ENCODE results near the gene OPCML. TPM values are rescaled to one million over a fixed set of nuclear protein-coding genes. Genes with fewer than 3 reads are reported as not detected.

OPCML gene
- total RNA-seq, 1 donor from 2014 or later = not detected

- no peak overlapping the region for H3K27ac ChIP-seq
- H3K36me3 ChIP-seq = no peaks in the 10 kb centered on the region
- intact Hi-C loops (cut with DNase I) = no loop called here
- no peak for DNase-seq (ENCODE audit: low spot score in 2 of 2)
- TF ChIP-seq CTCF (IDR thresholded peaks at IDR 0.05) = no peak
- no peaks in the 10 kb centered on the region for H3K9me3 ChIP-seq
- no peaks in the 10 kb centered on the region for H3K27me3 ChIP-seq
- no peak overlapping the region for H3K4me3 ChIP-seq
- no peaks in the 10 kb centered on the region for H3K4me1 ChIP-seq
These were observed 40.8 kb upstream of the OPCML start for GRCh38 chr11:133573081-133573480.

- no peaks in the 10 kb centered on the region for H3K27me3 ChIP-seq
- DNase-seq (ENCODE audit: low spot score in 2 of 2) = no peak
- no peak for TF ChIP-seq CTCF (IDR thresholded peaks at IDR 0.05)
- no peak overlapping the region for H3K27ac ChIP-seq
- H3K4me1 ChIP-seq = no peaks in the 10 kb centered on the region
- H3K9me3 ChIP-seq = no peaks in the 10 kb centered on the region
- H3K4me3 ChIP-seq = no peak overlapping the region
- no peaks in the 10 kb centered on the region for H3K36me3 ChIP-seq
- intact Hi-C loops (cut with DNase I) = no loop called here
These were observed 38.1 kb upstream of the OPCML start for GRCh38 chr11:133570376-133570775.

- Histone ChIP-seq H3K4me3 (no peak overlapping the region), H3K27ac (no peak overlapping the region), H3K36me3 (no peaks in the 10 kb centered on the region), H3K9me3 (no peaks in the 10 kb centered on the region), H3K4me1 (no peaks in the 10 kb centered on the region), H3K27me3 (no peaks in the 10 kb centered on the region)
- no peak for DNase-seq (ENCODE audit: low spot score in 2 of 2)
- no peak for TF ChIP-seq CTCF (IDR thresholded peaks at IDR 0.05)
- intact Hi-C loops (cut with DNase I) = no loop called here
These were observed 31.3 kb upstream of the OPCML start for GRCh38 chr11:133563505-133564025.

- no peak overlapping the region for H3K4me3 ChIP-seq
- intact Hi-C loops (cut with DNase I) = no loop called here
- no peak for DNase-seq (ENCODE audit: low spot score in 2 of 2)
- no peaks in the 10 kb centered on the region for H3K27me3 ChIP-seq
- no peaks in the 10 kb centered on the region for H3K4me1 ChIP-seq
- TF ChIP-seq CTCF (IDR thresholded peaks at IDR 0.05) = no peak
- H3K36me3 ChIP-seq = no peaks in the 10 kb centered on the region
- H3K27ac ChIP-seq = no peak overlapping the region
- H3K9me3 ChIP-seq = no peaks in the 10 kb centered on the region
These were observed 28.2 kb upstream of the OPCML start for GRCh38 chr11:133560472-133560855.

GRCh38 chr11:133559833-133560471, 27.7 kb upstream of the OPCML start:
- TF ChIP-seq CTCF (IDR thresholded peaks at IDR 0.05) = no peak
- Histone ChIP-seq H3K36me3 (no peaks in the 10 kb centered on the region), H3K9me3 (no peaks in the 10 kb centered on the region), H3K27ac (no peak overlapping the region), H3K4me3 (no peak overlapping the region), H3K4me1 (no peaks in the 10 kb centered on the region), H3K27me3 (no peaks in the 10 kb centered on the region)
- DNase-seq (ENCODE audit: low spot score in 2 of 2) = no peak
- intact Hi-C loops (cut with DNase I) = no loop called here

GRCh38 chr11:133559382-133559781, 27.1 kb upstream of the OPCML start:
- H3K36me3 ChIP-seq = no peaks in the 10 kb centered on the region
- TF ChIP-seq CTCF (IDR thresholded peaks at IDR 0.05) = no peak
- H3K27ac ChIP-seq = no peak overlapping the region
- no peaks in the 10 kb centered on the region for H3K4me1 ChIP-seq
- DNase-seq (ENCODE audit: low spot score in 2 of 2) = no peak
- intact Hi-C loops (cut with DNase I) = no loop called here
- no peaks in the 10 kb centered on the region for H3K9me3 ChIP-seq
- H3K4me3 ChIP-seq = no peak overlapping the region
- H3K27me3 ChIP-seq = no peaks in the 10 kb centered on the region
